Measurements from ENCODE around the gene MRPS2. TPM values are rescaled to one million over a fixed set of nuclear protein-coding genes. Genes with fewer than 3 reads are reported as not detected.

The MRPS2 gene
- total and polyA plus RNA-seq, 9 of the 15 experiments (the other 6 are each of a cell fraction or from before 2014, with no cell fraction given), result 8.0 to 167 (median 81.3) TPM

GRCh38 chr9:135521608-135522095 is 21.2 kb downstream of the MRPS2 start:
- Histone ChIP-seq H2AFZ (ENCODE audit: low read depth, low read length) (no peak overlapping the region), H4K20me1 (replicated peaks; ENCODE audit: control insufficient read depth, insufficient read depth, low read length) (no peaks in the 10 kb centered on the region), H3K9ac (ENCODE audit: insufficient read depth in 1 of 2, low read depth in 2 of 2, low read length in 2 of 2) (no peak overlapping the region), H3K79me2 (ENCODE audit: control insufficient read depth, insufficient read depth, low read length) (no peaks in the 10 kb centered on the region), H3K9me1 (ENCODE audit: control insufficient read depth, insufficient read depth, low read length) (no peaks in the 10 kb centered on the region), H3K4me3 (no peak overlapping the region), H3K36me3 (ENCODE audit: control insufficient read depth, insufficient read depth, low read length) (no peaks in the 10 kb centered on the region), H3K9me3 (replicated peaks; ENCODE audit: control insufficient read depth, insufficient read depth, low read depth, low read length) (no peaks in the 10 kb centered on the region), H3K27me3 (ENCODE audit: control insufficient read depth in 2 of 2, insufficient read depth in 2 of 2, low read length in 2 of 2) (0 out of 5 replicates have a peak, but pooled peaks cover 0 to 2% of the 10 kb centered on the region in 2 experiments), H3K4me2 (ENCODE audit: insufficient read depth, low read length) (no peak overlapping the region), H3K27ac (ENCODE audit: extremely low read depth, low read depth, low read length) (no peak overlapping the region), H3K4me1 (replicated peaks in 1 of 2; ENCODE audit: control insufficient read depth in 2 of 2, insufficient read depth in 2 of 2, low read length in 2 of 2) (peaks cover 4 to 34% of the 10 kb centered on the region in 2 experiments; a peak in 3 of 5 replicates)
- FAIRE-seq, result no peak
- intact Hi-C loops (cut with micrococcal nuclease) (no loop called here), in situ Hi-C loops (cut with MboI) (no loop called here)
- DNase-seq (ENCODE audit: extremely low read depth in 1 of 4, low spot score in 3 of 4), result no peak
- no TSS peak for BruUV-seq (replicated peaks)
- CTCF ChIA-PET (ENCODE audit: low intra/inter-chr PET ratio), result no interaction called here
- POLR2A ChIA-PET, result no interaction called here
- 0% methylated on average over 2 of the region's 11 CpGs for WGBS (ENCODE audit: insufficient coverage, low coverage, missing lambda C conversion rate)
- TF ChIP-seq NRF1 (conservative IDR thresholded peaks at IDR 0.05 in 1 of 2, IDR thresholded peaks at IDR 0.05 in 1 of 2), result no peak
- TF ChIP-seq LARP7 (IDR thresholded peaks at IDR 0.05), result no peak
- no peak for TF ChIP-seq SMAD3 (CRISPR knock-in tag; conservative IDR thresholded peaks at IDR 0.05)
- TF ChIP-seq, protein P1, sequence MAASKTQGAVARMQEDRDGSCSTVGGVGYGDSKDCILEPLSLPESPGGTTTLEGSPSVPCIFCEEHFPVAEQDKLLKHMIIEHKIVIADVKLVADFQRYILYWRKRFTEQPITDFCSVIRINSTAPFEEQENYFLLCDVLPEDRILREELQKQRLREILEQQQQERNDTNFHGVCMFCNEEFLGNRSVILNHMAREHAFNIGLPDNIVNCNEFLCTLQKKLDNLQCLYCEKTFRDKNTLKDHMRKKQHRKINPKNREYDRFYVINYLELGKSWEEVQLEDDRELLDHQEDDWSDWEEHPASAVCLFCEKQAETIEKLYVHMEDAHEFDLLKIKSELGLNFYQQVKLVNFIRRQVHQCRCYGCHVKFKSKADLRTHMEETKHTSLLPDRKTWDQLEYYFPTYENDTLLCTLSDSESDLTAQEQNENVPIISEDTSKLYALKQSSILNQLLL (CRISPR knock-in tag; IDR thresholded peaks at IDR 0.05; ENCODE audit: borderline replicate concordance), result no peak
- no peak for TF ChIP-seq ZNF41 (CRISPR knock-in tag; conservative IDR thresholded peaks at IDR 0.05)
- TF ChIP-seq NR2C1 (IDR thresholded peaks at IDR 0.05), result no peak
- no peak for TF ChIP-seq NR2C1 (tag; IDR thresholded peaks at IDR 0.05)
- TF ChIP-seq RUNX1 (IDR thresholded peaks at IDR 0.05; ENCODE audit: low read depth), result no peak
- TF ChIP-seq ZBED1 (IDR thresholded peaks at IDR 0.05), result no peak
- no peak for TF ChIP-seq ZNF583 (CRISPR knock-in tag; IDR thresholded peaks at IDR 0.05)
- TF ChIP-seq CTBP1 (IDR thresholded peaks at IDR 0.05; ENCODE audit: borderline replicate concordance), result no peak
- no peak for TF ChIP-seq COPS2 (conservative IDR thresholded peaks at IDR 0.05)
- TF ChIP-seq ZNF354B (CRISPR knock-in tag; IDR thresholded peaks at IDR 0.05), result no peak
- TF ChIP-seq RNF219 (CRISPR knock-in tag; IDR thresholded peaks at IDR 0.05), result no peak
- ATAC-seq, result no peak
